Loucy (cell line): Measurements from ENCODE around the gene ASCC2.

ENCODE experiments used
- CTCF ChIP-seq: fragments of 200-600 bp; sonication (generic); conservative IDR thresholded peaks from 2 replicates; pipeline ENCODE4 v1.5.1; 2014; ENCODE audit warnings: mild to moderate bottlenecking, antibody characterized with exemption, low read length
- EZH2phosphoT487 ChIP-seq: fragments of 200-600 bp; IDR thresholded peaks from 2 replicates; pipeline ENCODE4 v1.6.1; 2018; ENCODE audit warnings: antibody characterized with exemption, mild to moderate bottlenecking, moderate library complexity, borderline replicate concordance

GRCh38 chr22:29839039-29839438, 965 bp upstream of the ASCC2 start:
- no peak for TF ChIP-seq CTCF
- TF ChIP-seq EZH2phosphoT487, result no peak
